HFF-Myc (cell line): ENCODE results near the gene DBP.

Source experiments
- DNase-seq: peaks from one replicate; pipeline ENCODE4 v3.0.0-alpha.2; 2011; ENCODE audit warnings: low read depth; ENCODE audit errors: extremely low read depth
- H3K4me3 ChIP-seq: replicated peaks from 2 replicates; pipeline ENCODE4 v1.5.1; 2011; ENCODE audit warnings: low read depth, mild to moderate bottlenecking, control low read depth, low read length
- CTCF ChIP-seq: IDR thresholded peaks from 2 replicates; pipeline ENCODE4 v1.5.1; 2012; ENCODE audit warnings: mild to moderate bottlenecking, low read depth, low read length, control low read depth; ENCODE audit errors: missing control alignments

The DBP gene

GRCh38 chr19:48639483-48640375 lies 2.5 kb upstream of the DBP start:
- no peak overlapping the region for H3K4me3 ChIP-seq
- no peak for DNase-seq
- TF ChIP-seq CTCF: no peak

GRCh38 chr19:48638831-48639381 lies 1.7 kb upstream of the DBP start:
- TF ChIP-seq CTCF: no peak
- no peak for DNase-seq
- no peak overlapping the region for H3K4me3 ChIP-seq

GRCh38 chr19:48637948-48638830 lies 1.0 kb upstream of the DBP start:
- DNase-seq: peak; percentile 84
- peak overlapping the region; percentile 39 for H3K4me3 ChIP-seq
- no peak for TF ChIP-seq CTCF

- peak overlapping the region; percentile 47 for H3K4me3 ChIP-seq
- TF ChIP-seq CTCF: no peak
These were observed 319 bp upstream of the DBP start for GRCh38 chr19:48637449-48637947.

GRCh38 chr19:48635966-48636858 lies 967 bp downstream of the DBP start:
- no peak for DNase-seq
- peak overlapping the region; percentile 47 for H3K4me3 ChIP-seq
- TF ChIP-seq CTCF: no peak

More at GRCh38 chr19:48637449-48637947, 319 bp upstream of the DBP start:
- DNase-seq: peak; percentile 94
